HepG2 (cell line): ENCODE measurements around the gene ALDH4A1. TPM values are rescaled to one million over a fixed set of nuclear protein-coding genes. Genes with fewer than 3 reads are reported as not detected.
A peak's percentile ranks its signal among the peaks of the same experiment; 100 is the strongest.

Experiments
- CENPT ChIP-seq: sonication (generic); formaldehyde crosslinking; IDR thresholded peaks from 2 replicates; pipeline ENCODE4 v1.8.0; 2022; ENCODE audit warnings: low read depth, mild to moderate bottlenecking, moderate library complexity, missing genetic modification reagents
- FOXO1 ChIP-seq: sonication (generic); formaldehyde crosslinking; IDR thresholded peaks from 2 replicates; pipeline ENCODE4 v1.4.0; 2020; ENCODE audit warnings: missing genetic modification reagents
- HNRNPH1 ChIP-seq: fragments of 200-400 bp; formaldehyde crosslinking; optimal IDR thresholded peaks from 2 replicates; pipeline ENCODE3; 2017; ENCODE audit warnings: mild to moderate bottlenecking, low read depth, low read length
- KAT2B ChIP-seq: fragments of 150-350 bp; IDR thresholded peaks from 2 replicates; pipeline ENCODE4 v1.6.1; 2014; ENCODE audit warnings: low read depth, low read length, borderline replicate concordance
- MEIS1 ChIP-seq: sonication (generic); formaldehyde crosslinking; IDR thresholded peaks from 2 replicates; pipeline ENCODE4 v1.9.0; 2021; ENCODE audit warnings: mild to moderate bottlenecking, missing genetic modification reagents, moderate library complexity, borderline replicate concordance
- NFE2L1 ChIP-seq: sonication (generic); formaldehyde crosslinking; IDR thresholded peaks from 2 replicates; pipeline ENCODE4 v1.4.0; 2020; ENCODE audit warnings: missing genetic modification reagents, mild to moderate bottlenecking, borderline replicate concordance
- NR1H2 ChIP-seq: sonication (generic); formaldehyde crosslinking; IDR thresholded peaks from 2 replicates; pipeline ENCODE4 v1.8.1; 2022; ENCODE audit warnings: low read depth, missing genetic modification reagents, borderline replicate concordance
- RAD21 ChIP-seq: fragments of 450-650 bp; formaldehyde crosslinking; IDR thresholded peaks from 2 replicates; pipeline ENCODE4 v1.5.0; 2020; ENCODE audit warnings: mild to moderate bottlenecking
- RFXANK ChIP-seq: IDR thresholded peaks from 2 replicates; pipeline ENCODE4 v1.6.1; 2016
- YY1 ChIP-seq: IDR thresholded peaks from 2 replicates; pipeline ENCODE4 v1.6.1; 2011; ENCODE audit warnings: low read length, low read depth, moderate library complexity, mild to moderate bottlenecking; ENCODE audit not compliant: insufficient read depth, insufficient replicate concordance
- ZNF225 ChIP-seq: sonication (generic); formaldehyde crosslinking; IDR thresholded peaks from 2 replicates; pipeline ENCODE4 v1.4.0; 2020; ENCODE audit warnings: mild to moderate bottlenecking, missing genetic modification reagents
- ZNF3 ChIP-seq: IDR thresholded peaks from 2 replicates; pipeline ENCODE4 v1.7.0; 2017; ENCODE audit warnings: inconsistent platforms
- ZNF549 ChIP-seq: sonication (generic); formaldehyde crosslinking; IDR thresholded peaks from 2 replicates; pipeline ENCODE4 v1.5.0; 2020; ENCODE audit warnings: missing genetic modification reagents
- ZNF652 ChIP-seq: IDR thresholded peaks from 2 replicates; pipeline ENCODE4 v1.6.1; 2016; ENCODE audit warnings: low read depth, borderline replicate concordance
- ZNF878 ChIP-seq: sonication (generic); formaldehyde crosslinking; IDR thresholded peaks from 2 replicates; pipeline ENCODE4 v1.8.1; 2023; ENCODE audit warnings: mild to moderate bottlenecking, missing genetic modification reagents, moderate library complexity
- polyA plus RNA-seq, 8 experiments: library from polyadenylated mRNA; depleted of rRNA in 3 of 8; stranded (reverse) in 7 of 8; unstranded in 1 of 8; fragments of >200 nt; fragmentation: Illumina TruSeq in 4 of 8; extraction: Trizol in 4 of 8; gene quantifications; 2 replicates each; pipeline versions ENCODE4 v1.2.1 to v1.2.3, GENCODE V29; 2011 to 2016; ENCODE audit warnings: low read depth in 4 of 8, missing spikeins in 1 of 8, mixed read lengths in 1 of 8; ENCODE audit not compliant: insufficient read depth in 1 of 8
- total RNA-seq, 5 experiments: library from RNA; depleted of rRNA; stranded (reverse); fragments of >200 nt; fragmentation: Illumina TruSeq; extraction: Trizol; gene quantifications; 2 replicates each; pipeline ENCODE4 v1.2.3, GENCODE V29; 2016; ENCODE audit warnings: low read depth in 1 of 5
- TF ChIP-seq, protein P1 (sequence below): sonication (generic); formaldehyde crosslinking; conservative IDR thresholded peaks from 2 replicates; pipeline ENCODE4 v1.4.0; 2020; ENCODE audit warnings: mild to moderate bottlenecking, missing genetic modification reagents, moderate library complexity
- TF ChIP-seq, protein P2 (sequence below): sonication (generic); formaldehyde crosslinking; IDR thresholded peaks from 2 replicates; pipeline ENCODE4 v1.4.0; 2020; ENCODE audit warnings: missing genetic modification reagents, borderline replicate concordance
- TF ChIP-seq, protein P3 (sequence below): IDR thresholded peaks from 2 replicates; pipeline ENCODE4 v1.6.1; 2018; ENCODE audit warnings: missing genetic modification reagents, mild to moderate bottlenecking, missing compliant biosample characterization
- TF ChIP-seq, protein P4 (sequence below): sonication (generic); formaldehyde crosslinking; IDR thresholded peaks from 2 replicates; pipeline ENCODE4 v1.5.0; 2020; ENCODE audit warnings: missing genetic modification reagents

ALDH4A1 gene
- total and polyA plus RNA-seq, 2 of the 13 experiments (the other 11 are each of a cell fraction or from before 2014, with no cell fraction given), result 76.4 to 240 TPM

DNA sequence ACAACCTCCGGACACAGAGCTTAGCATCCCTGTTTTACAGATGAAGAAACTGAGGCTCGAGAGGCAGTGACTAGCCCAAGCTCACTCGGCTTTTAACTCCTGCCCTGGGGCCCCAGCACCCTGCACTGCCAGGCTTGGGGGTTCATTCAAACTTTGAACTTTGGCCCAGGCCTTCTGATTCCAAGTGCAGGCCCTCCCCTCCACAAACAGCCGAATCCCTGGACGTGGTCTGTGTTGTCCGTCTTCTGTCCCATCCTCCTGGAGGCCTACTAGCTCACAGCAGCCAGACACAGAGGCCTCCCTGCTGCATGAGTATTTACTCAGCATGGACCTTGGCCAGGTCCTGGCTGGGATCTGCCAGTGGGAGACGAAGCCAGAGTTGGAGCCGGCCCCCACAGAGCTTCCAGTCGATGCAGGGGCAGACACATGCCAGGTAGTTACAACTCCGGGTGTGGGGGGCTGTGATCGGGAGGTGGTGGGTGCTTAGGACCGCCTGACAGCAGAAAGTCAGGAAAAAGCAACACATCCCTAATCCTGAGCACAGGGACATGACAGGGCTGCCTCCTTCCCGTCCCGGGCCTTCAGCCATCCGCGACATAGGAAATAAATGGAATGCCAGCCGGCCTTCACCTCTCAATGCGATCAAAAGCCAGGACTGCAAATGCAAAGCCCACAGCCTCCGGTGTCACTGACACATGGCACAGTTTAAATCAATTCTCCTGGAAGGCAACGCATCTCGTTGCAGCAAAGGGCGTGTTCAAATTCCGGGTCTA is 46.7 kb upstream of the ALDH4A1 start (continued):
- peak; percentile 61 for TF ChIP-seq ZNF878 (CRISPR knock-in tag)
- no peak for TF ChIP-seq ZNF549 (CRISPR knock-in tag)
- TF ChIP-seq, protein P1, sequence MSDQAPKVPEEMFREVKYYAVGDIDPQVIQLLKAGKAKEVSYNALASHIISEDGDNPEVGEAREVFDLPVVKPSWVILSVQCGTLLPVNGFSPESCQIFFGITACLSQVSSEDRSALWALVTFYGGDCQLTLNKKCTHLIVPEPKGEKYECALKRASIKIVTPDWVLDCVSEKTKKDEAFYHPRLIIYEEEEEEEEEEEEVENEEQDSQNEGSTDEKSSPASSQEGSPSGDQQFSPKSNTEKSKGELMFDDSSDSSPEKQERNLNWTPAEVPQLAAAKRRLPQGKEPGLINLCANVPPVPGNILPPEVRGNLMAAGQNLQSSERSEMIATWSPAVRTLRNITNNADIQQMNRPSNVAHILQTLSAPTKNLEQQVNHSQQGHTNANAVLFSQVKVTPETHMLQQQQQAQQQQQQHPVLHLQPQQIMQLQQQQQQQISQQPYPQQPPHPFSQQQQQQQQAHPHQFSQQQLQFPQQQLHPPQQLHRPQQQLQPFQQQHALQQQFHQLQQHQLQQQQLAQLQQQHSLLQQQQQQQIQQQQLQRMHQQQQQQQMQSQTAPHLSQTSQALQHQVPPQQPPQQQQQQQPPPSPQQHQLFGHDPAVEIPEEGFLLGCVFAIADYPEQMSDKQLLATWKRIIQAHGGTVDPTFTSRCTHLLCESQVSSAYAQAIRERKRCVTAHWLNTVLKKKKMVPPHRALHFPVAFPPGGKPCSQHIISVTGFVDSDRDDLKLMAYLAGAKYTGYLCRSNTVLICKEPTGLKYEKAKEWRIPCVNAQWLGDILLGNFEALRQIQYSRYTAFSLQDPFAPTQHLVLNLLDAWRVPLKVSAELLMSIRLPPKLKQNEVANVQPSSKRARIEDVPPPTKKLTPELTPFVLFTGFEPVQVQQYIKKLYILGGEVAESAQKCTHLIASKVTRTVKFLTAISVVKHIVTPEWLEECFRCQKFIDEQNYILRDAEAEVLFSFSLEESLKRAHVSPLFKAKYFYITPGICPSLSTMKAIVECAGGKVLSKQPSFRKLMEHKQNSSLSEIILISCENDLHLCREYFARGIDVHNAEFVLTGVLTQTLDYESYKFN (CRISPR knock-in tag), result peak; percentile 98
- TF ChIP-seq KAT2B, result no peak
- TF ChIP-seq HNRNPH1, result no peak
- no peak for TF ChIP-seq CENPT (CRISPR knock-in tag)
- TF ChIP-seq, protein P2, sequence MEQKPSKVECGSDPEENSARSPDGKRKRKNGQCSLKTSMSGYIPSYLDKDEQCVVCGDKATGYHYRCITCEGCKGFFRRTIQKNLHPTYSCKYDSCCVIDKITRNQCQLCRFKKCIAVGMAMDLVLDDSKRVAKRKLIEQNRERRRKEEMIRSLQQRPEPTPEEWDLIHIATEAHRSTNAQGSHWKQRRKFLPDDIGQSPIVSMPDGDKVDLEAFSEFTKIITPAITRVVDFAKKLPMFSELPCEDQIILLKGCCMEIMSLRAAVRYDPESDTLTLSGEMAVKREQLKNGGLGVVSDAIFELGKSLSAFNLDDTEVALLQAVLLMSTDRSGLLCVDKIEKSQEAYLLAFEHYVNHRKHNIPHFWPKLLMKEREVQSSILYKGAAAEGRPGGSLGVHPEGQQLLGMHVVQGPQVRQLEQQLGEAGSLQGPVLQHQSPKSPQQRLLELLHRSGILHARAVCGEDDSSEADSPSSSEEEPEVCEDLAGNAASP (CRISPR knock-in tag), result peak; percentile 66; the same call in 1 of the 2 replicates
- peak; percentile 95 for TF ChIP-seq MEIS1 (CRISPR knock-in tag)
- TF ChIP-seq YY1, result peak; percentile 25
- no peak for TF ChIP-seq ZNF652
- TF ChIP-seq NR1H2, result no peak
- TF ChIP-seq, protein P3, sequence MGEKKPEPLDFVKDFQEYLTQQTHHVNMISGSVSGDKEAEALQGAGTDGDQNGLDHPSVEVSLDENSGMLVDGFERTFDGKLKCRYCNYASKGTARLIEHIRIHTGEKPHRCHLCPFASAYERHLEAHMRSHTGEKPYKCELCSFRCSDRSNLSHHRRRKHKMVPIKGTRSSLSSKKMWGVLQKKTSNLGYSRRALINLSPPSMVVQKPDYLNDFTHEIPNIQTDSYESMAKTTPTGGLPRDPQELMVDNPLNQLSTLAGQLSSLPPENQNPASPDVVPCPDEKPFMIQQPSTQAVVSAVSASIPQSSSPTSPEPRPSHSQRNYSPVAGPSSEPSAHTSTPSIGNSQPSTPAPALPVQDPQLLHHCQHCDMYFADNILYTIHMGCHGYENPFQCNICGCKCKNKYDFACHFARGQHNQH (CRISPR knock-in tag), result no peak
- TF ChIP-seq FOXO1, result peak; percentile 66; the same call in 1 of the 2 replicates
- no peak for TF ChIP-seq RFXANK
- TF ChIP-seq ZNF225 (CRISPR knock-in tag), result peak; percentile 60; the same call in 1 of the 2 replicates
- TF ChIP-seq RAD21 (CRISPR knock-in tag), result peak; percentile 57; the same call in 1 of the 2 replicates
- TF ChIP-seq, protein P4, sequence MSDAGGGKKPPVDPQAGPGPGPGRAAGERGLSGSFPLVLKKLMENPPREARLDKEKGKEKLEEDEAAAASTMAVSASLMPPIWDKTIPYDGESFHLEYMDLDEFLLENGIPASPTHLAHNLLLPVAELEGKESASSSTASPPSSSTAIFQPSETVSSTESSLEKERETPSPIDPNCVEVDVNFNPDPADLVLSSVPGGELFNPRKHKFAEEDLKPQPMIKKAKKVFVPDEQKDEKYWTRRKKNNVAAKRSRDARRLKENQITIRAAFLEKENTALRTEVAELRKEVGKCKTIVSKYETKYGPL (CRISPR knock-in tag), result no peak
- TF ChIP-seq NFE2L1 (CRISPR knock-in tag), result no peak
- 0 out of 2 replicates have a peak, but pooled peaks have one; percentile 28 for TF ChIP-seq ZNF3
